Transverse colon (tissue), 4 donors: ENCODE data around the gene GLIS1. TPM values are rescaled to one million over a fixed set of nuclear protein-coding genes. Genes with fewer than 3 reads are reported as not detected.

Experiments
- DNase-seq: peaks from one replicate; pipeline ENCODE4 v3.0.0-alpha.2; 2019
- H3K27ac ChIP-seq, 4 donors: fragments of 200-600 bp; sonication (generic); 2 replicates each; pipeline ENCODE4 v1.5.1; 2016 to 2018; ENCODE audit warnings: inconsistent platforms in 4 of 4
- H3K27me3 ChIP-seq: fragments of 200-600 bp; sonication (generic); 2 replicates; pipeline ENCODE4 v1.5.1; 2017; ENCODE audit warnings: inconsistent platforms
- H3K36me3 ChIP-seq, 4 donors: fragments of 200-600 bp; sonication (generic); 2 replicates each; pipeline ENCODE4 v1.5.1; 2017 to 2019; ENCODE audit warnings: inconsistent platforms in 4 of 4
- H3K4me1 ChIP-seq, 4 donors: fragments of 200-600 bp; sonication (generic); 2 replicates each; pipeline ENCODE4 v1.5.1; 2017 to 2020; ENCODE audit warnings: inconsistent platforms in 4 of 4
- H3K4me3 ChIP-seq, 4 donors: fragments of 200-600 bp; sonication (generic); 1 replicate in 1 of 4; 2 replicates in 3 of 4; pipeline versions ENCODE4 v1.5.1 to v1.6.1; 2017 to 2019; ENCODE audit warnings: inconsistent platforms in 4 of 4
- H3K9me3 ChIP-seq, 2 donors: fragments of 200-600 bp; sonication (generic); 2 replicates each; pipeline ENCODE4 v1.5.1; 2017 to 2019; ENCODE audit warnings: inconsistent platforms in 2 of 2
- CTCF ChIP-seq, 5 experiments: fragments of 200-600 bp in 3 of 5; fragments of 450-650 bp in 2 of 5; sonication (generic) in 3 of 5; IDR thresholded peaks; 1 replicate in 2 of 5; 2 replicates in 3 of 5; pipeline ENCODE4 v1.5.1; 2016 to 2017; ENCODE audit warnings: antibody characterized with exemption in 5 of 5, inconsistent platforms in 3 of 5, mild to moderate bottlenecking in 2 of 5, moderate library complexity in 1 of 5
- EP300 ChIP-seq: sonication (generic); formaldehyde crosslinking; IDR thresholded peaks from one replicate; pipeline ENCODE4 v1.6.1; 2017; ENCODE audit warnings: antibody characterized with exemption, low read depth
- POLR2A ChIP-seq: fragments of 450-650 bp; IDR thresholded peaks from one replicate; pipeline ENCODE4 v1.6.1; 2016; ENCODE audit warnings: antibody characterized with exemption, mild to moderate bottlenecking, moderate library complexity
- POLR2AphosphoS5 ChIP-seq, 3 donors: sonication (generic); formaldehyde crosslinking; IDR thresholded peaks; one replicate each; pipeline ENCODE4 v1.6.1; 2016; ENCODE audit warnings: antibody characterized with exemption in 3 of 3
- WGBS, 2 donors: methylation state at CpG; one replicate each; pipeline ENCODE4 v1.1.5; 2018; ENCODE audit warnings: low coverage in 1 of 2; 5-methylcytosine and 5-hydroxymethylcytosine counted together
- in situ Hi-C, 4 donors: fragments of 200-750 bp; cut with MboI; loops; one replicate each; pipeline versions ENCODE4 v1.15.0 to v1.15.1; 2017; ENCODE audit warnings: low sequenced_read_pairs in 3 of 4, low pct_ligation_motif_present in 1 of 4, low pct_unique_long_range_greater_than_20kb in 1 of 4
- intact Hi-C: fragments of 100-400 bp; cut with DNase I; formaldehyde crosslinking; loops from one replicate; pipeline ENCODE4 v1.15.1; 2023; ENCODE audit warnings: low total_unique reads
- total RNA-seq, 4 donors: library from RNA; depleted of rRNA; stranded (reverse); fragments of >200 nt; gene quantifications; one replicate each; pipeline ENCODE4 v1.1.0, GENCODE V29; 2016

The GLIS1 gene
- total RNA-seq, 4 donors from 2014 or later: 0.16 to 0.75 (median 0.27) TPM; not detected in 1

DNA sequence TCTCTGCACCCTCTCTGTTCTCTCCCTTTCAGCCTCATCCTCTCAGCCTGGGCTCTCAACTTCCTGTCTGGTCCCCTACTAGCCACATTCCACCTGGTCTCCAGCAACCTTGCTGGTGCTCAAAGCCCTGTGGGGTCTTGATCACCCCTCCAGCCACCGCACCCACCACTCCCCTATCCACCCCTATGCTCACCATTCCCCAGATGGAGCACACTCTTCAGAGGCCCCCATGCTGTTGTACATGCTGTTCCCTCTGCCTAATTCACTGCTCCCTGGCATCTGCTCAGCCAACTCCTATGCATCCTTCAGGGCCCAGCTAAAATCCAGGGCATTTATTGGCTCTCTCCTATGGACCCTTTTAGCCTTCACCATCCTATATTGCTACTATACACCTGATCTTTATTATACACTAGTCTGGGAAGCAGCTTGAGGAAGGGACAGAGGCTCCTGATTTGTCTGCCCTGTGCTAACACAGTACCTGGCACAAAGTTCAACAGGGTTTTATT lies 81.0 kb downstream of the GLIS1 start:
- TF ChIP-seq POLR2AphosphoS5 (IDR thresholded peaks at IDR 0.05) (no peak), POLR2A (no peak), CTCF (IDR thresholded peaks at IDR 0.05) (no peak), EP300 (no peak)
- WGBS, 2 donors: 80 to 95% methylated on average over 1 of the region's 1 CpG
- Histone ChIP-seq H3K27me3 (no peaks in the 10 kb centered on the region), H3K27ac (no peak overlapping the region), H3K36me3 (no peaks in the 10 kb centered on the region), H3K4me3 (no peak overlapping the region), H3K4me1 (no peaks in the 10 kb centered on the region), H3K9me3 (no peaks in the 10 kb centered on the region)
- no peak for DNase-seq
- in situ Hi-C loops: no loop called here
- intact Hi-C loops: no loop called here

GRCh38 chr1:53657531-53657805 lies 81.5 kb downstream of the GLIS1 start:
- intact Hi-C loops (no loop called here), in situ Hi-C loops (no loop called here)
- no peak overlapping the region for H3K27ac ChIP-seq
- WGBS, 2 donors: 52% methylated on average over 4 of the region's 4 CpGs; no CpG with 5 or more reads in 1 of the 2 donors
- H3K4me1 ChIP-seq: no peaks in the 10 kb centered on the region
- H3K27me3 ChIP-seq: no peaks in the 10 kb centered on the region
- H3K4me3 ChIP-seq: no peak overlapping the region
- no peaks in the 10 kb centered on the region for H3K9me3 ChIP-seq
- TF ChIP-seq POLR2A (no peak), EP300 (no peak), CTCF (IDR thresholded peaks at IDR 0.05) (no peak), POLR2AphosphoS5 (IDR thresholded peaks at IDR 0.05) (no peak)
- H3K36me3 ChIP-seq: no peaks in the 10 kb centered on the region
- no peak for DNase-seq

GRCh38 chr1:53656747-53657530 lies 82.0 kb downstream of the GLIS1 start:
- Histone ChIP-seq H3K27ac (no peak overlapping the region), H3K36me3 (no peaks in the 10 kb centered on the region), H3K9me3 (no peaks in the 10 kb centered on the region), H3K27me3 (no peaks in the 10 kb centered on the region), H3K4me1 (no peaks in the 10 kb centered on the region), H3K4me3 (no peak overlapping the region)
- intact Hi-C loops (no loop called here), in situ Hi-C loops (no loop called here)
- DNase-seq: no peak
- no peak for TF ChIP-seq POLR2AphosphoS5 (IDR thresholded peaks at IDR 0.05)
- TF ChIP-seq EP300: no peak
- TF ChIP-seq CTCF (IDR thresholded peaks at IDR 0.05): no peak
- no peak for TF ChIP-seq POLR2A
- WGBS, 2 donors: 91% methylated on average over 11 of the region's 11 CpGs; no CpG with 5 or more reads in 1 of the 2 donors

DNA sequence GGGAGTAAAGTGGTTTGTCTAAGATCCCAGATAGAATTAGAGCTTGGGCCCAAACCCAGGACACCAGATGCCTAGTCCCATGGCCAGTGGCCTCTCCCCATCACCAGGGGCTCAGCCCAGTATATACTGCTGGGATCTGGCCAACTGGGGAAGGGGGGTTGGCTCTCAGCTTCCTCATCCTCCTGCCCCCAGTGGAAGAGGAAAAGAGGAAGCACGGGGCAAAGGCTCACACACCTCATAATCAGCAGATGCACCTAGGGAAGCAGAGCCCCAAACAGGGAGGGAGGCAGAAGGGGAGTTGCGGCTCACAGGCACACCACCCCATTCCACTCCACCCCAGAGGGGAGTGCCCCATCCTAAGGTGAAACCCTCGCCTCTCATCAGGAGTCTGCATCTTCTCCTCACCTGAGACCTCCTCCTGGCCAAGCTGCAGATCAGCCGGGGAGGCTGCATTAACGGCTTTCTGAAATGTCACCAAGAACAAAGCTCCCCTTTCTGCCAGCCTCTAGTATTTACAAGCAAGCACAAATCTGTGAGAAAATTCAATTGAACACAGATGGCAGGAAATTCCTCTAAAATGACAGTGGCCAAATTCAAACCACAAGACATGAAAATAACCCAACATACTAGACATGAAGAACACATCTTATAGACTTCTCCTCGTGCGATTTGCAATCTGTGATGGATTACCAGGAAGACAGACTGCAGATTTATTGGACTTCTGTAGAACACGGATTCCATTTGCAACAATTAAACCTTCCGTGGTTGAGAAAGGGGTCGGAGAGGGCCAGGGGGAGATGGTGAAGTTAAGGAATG lies 82.8 kb downstream of the GLIS1 start:
- H3K27ac ChIP-seq: no peak overlapping the region
- H3K9me3 ChIP-seq: no peaks in the 10 kb centered on the region
- no peak for DNase-seq
- H3K4me3 ChIP-seq: no peak overlapping the region
- TF ChIP-seq EP300 (no peak), CTCF (IDR thresholded peaks at IDR 0.05) (no peak), POLR2A (no peak), POLR2AphosphoS5 (IDR thresholded peaks at IDR 0.05) (no peak)
- no peaks in the 10 kb centered on the region for H3K27me3 ChIP-seq
- WGBS, 2 donors: 33 to 51% methylated on average over 3 to 10 of the region's 10 CpGs
- H3K36me3 ChIP-seq: no peaks in the 10 kb centered on the region
- in situ Hi-C loops: no loop called here
- intact Hi-C loops: no loop called here
- H3K4me1 ChIP-seq: no peaks in the 10 kb centered on the region
